Upper lobe of left lung (tissue), 4 donors: Measurements from ENCODE around the gene ANAPC13.

ENCODE experiments used
- CTCF ChIP-seq, 6 experiments: fragments of 450-650 bp in 4 of 6; fragments of 200-600 bp in 2 of 6; sonication (generic) in 2 of 6; IDR thresholded peaks; one replicate each; pipeline ENCODE4 v1.5.1; 2016 to 2019; ENCODE audit warnings: antibody characterized with exemption in 6 of 6
- POLR2AphosphoS5 ChIP-seq, 2 donors: sonication (generic); formaldehyde crosslinking; IDR thresholded peaks; one replicate each; pipeline ENCODE4 v1.5.1; 2017; ENCODE audit warnings: antibody characterized with exemption in 2 of 2

DNA sequence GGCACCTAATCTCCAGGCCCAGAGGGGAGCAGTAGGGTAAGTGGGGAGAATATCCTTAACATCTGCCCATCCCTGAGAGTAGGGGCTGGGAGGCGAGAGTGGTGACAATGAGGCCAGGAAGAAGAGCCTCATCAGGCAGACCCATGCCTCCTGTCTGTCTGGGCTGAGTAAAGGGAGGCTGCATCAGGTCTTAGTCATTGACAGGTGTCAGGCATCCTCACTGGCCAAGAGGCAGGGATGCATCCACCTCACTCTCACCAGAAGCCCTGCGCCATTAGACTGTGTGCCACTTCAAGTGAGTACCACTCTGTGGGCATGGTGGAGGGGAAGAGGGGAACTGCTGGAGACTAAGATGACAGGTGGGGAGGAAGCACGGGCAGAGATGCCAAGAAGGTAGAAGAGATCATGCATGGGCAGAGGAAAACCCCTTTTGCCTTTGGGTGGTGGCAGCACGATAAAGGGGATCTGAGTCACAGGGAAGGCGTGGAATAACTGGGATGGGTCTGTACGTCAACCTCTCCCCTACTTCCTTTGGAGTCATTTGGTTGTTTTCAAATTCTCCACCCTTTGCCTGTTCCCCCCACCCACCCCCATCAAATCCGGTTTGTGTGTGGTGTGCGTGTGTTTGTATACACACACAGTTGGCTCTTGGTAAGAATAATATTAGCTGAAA, 14.1 kb downstream of the ANAPC13 start:
- TF ChIP-seq CTCF (IDR thresholded peaks at IDR 0.05) (no peak), POLR2AphosphoS5 (IDR thresholded peaks at IDR 0.05) (peak in 1 of 2 donors; percentile 22)
